Neutrophil (primary cell): ENCODE results near the gene TMEM86B.

ENCODE experiments used
- H3K27ac ChIP-seq: fragments of 200-600 bp; sonication (generic); 2 replicates; pipeline ENCODE4 v1.5.1; 2016; ENCODE audit warnings: mild to moderate bottlenecking, moderate library complexity
- H3K27me3 ChIP-seq: fragments of 200-600 bp; sonication (generic); 2 replicates; pipeline ENCODE4 v1.6.0; 2016; ENCODE audit warnings: mild to moderate bottlenecking
- H3K36me3 ChIP-seq: fragments of 200-600 bp; sonication (generic); 2 replicates; pipeline ENCODE4 v1.5.1; 2017
- H3K4me1 ChIP-seq, 2 experiments: fragments of 200-600 bp in 1 of 2; sonication (generic) in 1 of 2; 1 replicate in 1 of 2; 2 replicates in 1 of 2; pipeline versions ENCODE4 v1.5.1 to v1.6.1; 2013 to 2016; ENCODE audit warnings: low read depth in 1 of 2, low read length in 1 of 2, mild to moderate bottlenecking in 1 of 2, moderate library complexity in 1 of 2; ENCODE audit not compliant: control insufficient read depth in 1 of 2, insufficient read depth in 1 of 2
- H3K4me3 ChIP-seq, 2 experiments: fragments of 200-600 bp in 1 of 2; sonication (generic) in 1 of 2; 1 replicate in 1 of 2; 2 replicates in 1 of 2; pipeline ENCODE4 v1.5.1; 2013 to 2016; ENCODE audit warnings: low read depth in 1 of 2, low read length in 1 of 2, mild to moderate bottlenecking in 1 of 2, moderate library complexity in 1 of 2
- H3K9me3 ChIP-seq: fragments of 200-600 bp; sonication (generic); 2 replicates; pipeline ENCODE4 v1.5.1; 2016
- CTCF ChIP-seq: fragments of 200-600 bp; sonication (generic); IDR thresholded peaks from 2 replicates; pipeline ENCODE4 v1.5.1; 2016; ENCODE audit warnings: antibody characterized with exemption

Gene TMEM86B

DNA sequence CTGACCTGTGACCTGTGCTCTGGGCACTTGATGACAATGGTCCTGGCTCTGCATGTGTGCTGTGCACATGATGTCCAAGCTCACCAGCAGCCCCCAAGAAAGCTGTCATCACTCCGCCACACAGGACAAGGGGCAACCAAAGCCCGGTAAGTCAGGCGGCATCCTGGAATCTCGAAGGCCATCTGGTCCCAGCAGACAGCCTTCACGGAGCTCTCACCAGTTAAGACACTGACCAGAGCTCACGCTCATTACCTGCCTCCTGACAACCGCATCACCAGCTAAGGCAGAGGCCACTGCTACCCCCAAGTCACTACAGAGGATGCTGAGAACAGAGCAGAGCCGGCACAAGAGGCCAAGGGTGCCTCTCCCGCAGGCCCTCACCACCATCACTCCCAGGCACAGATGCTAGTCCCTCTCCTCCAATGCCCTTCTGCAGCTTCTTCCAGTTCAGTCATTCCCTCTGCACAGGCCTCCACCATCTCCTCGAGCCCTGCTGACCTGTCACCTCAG is 19.7 kb upstream of the TMEM86B start:
- Histone ChIP-seq H3K27me3 (no peaks in the 10 kb centered on the region), H3K27ac (peak overlapping the region; percentile 37), H3K4me1 (peaks cover 33 to 42% of the 10 kb centered on the region in 2 experiments), H3K4me3 (no peak overlapping the region), H3K36me3 (peaks cover 50% of the 10 kb centered on the region), H3K9me3 (no peaks in the 10 kb centered on the region)
- TF ChIP-seq CTCF: no peak

- Histone ChIP-seq H3K4me1 (peaks cover 28 to 37% of the 10 kb centered on the region in 2 experiments), H3K36me3 (peaks cover 54% of the 10 kb centered on the region), H3K9me3 (no peaks in the 10 kb centered on the region), H3K27ac (peak overlapping the region; percentile 37), H3K27me3 (no peaks in the 10 kb centered on the region), H3K4me3 (no peak overlapping the region)
- no peak for TF ChIP-seq CTCF
These were observed 19.1 kb upstream of the TMEM86B start for GRCh38 chr19:55247621-55248099.

GRCh38 chr19:55246462-55247451 is 18.2 kb upstream of the TMEM86B start:
- peaks cover 63% of the 10 kb centered on the region for H3K36me3 ChIP-seq
- TF ChIP-seq CTCF: no peak
- peaks cover 18 to 28% of the 10 kb centered on the region in 2 experiments for H3K4me1 ChIP-seq
- no peaks in the 10 kb centered on the region for H3K27me3 ChIP-seq
- H3K9me3 ChIP-seq: no peaks in the 10 kb centered on the region
- H3K27ac ChIP-seq: peak overlapping the region; percentile 37
- no peak overlapping the region for H3K4me3 ChIP-seq

- TF ChIP-seq CTCF: no peak
- Histone ChIP-seq H3K4me1 (peaks cover 7 to 14% of the 10 kb centered on the region in 2 experiments), H3K9me3 (no peaks in the 10 kb centered on the region), H3K36me3 (peaks cover 77% of the 10 kb centered on the region), H3K27ac (no peak overlapping the region), H3K27me3 (no peaks in the 10 kb centered on the region), H3K4me3 (no peak overlapping the region)
These were observed 16.8 kb upstream of the TMEM86B start for GRCh38 chr19:55245236-55245904.

DNA sequence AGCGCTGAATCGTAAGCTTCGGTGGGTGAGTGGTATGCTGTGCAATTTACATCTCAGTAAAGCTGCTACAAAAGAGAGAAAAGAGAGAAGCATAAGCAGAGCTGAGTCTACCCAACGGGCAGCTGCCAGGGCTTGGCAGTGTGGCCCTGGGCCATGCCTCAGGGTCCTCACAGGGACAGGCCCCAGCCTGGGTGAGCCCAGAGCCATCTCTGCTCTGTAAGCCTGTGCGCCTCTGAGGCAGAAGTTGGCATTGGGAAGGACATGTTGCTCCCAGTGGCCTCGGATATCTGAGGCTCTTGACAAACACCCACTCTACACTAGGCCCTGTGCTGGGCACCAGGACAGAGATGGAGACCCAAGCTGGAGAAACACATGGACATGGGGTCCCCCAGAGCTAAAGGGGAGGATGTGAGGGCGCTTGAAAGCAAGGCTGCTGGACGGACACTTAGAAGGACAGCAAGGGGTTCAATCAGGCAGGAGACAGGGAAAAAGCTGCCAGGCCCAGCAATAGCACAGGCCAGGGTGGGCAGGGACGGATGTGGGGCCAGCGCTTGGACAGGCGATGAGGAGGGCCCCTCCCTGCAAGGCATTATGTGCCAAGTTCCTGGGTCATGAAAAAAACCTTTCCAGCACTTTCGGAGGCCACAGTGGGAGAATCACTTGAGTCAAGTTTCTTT is 15.6 kb upstream of the TMEM86B start:
- peaks cover 0 to 6% of the 10 kb centered on the region in 2 experiments for H3K4me1 ChIP-seq
- no peaks in the 10 kb centered on the region for H3K27me3 ChIP-seq
- H3K27ac ChIP-seq: no peak overlapping the region
- no peak for TF ChIP-seq CTCF
- H3K4me3 ChIP-seq: no peak overlapping the region
- H3K36me3 ChIP-seq: peaks cover 86% of the 10 kb centered on the region
- no peaks in the 10 kb centered on the region for H3K9me3 ChIP-seq
